GM10266 (cell line): Measurements from ENCODE around the gene PTPN7.
A peak's percentile ranks its signal among the peaks of the same experiment; 100 is the strongest.
"Not testable (repeated sequence)": the region's sequence is repeated elsewhere in the genome, so short reads cannot be mapped to it uniquely, and the experiment has no call there.

ENCODE experiments used
- DNase-seq: peaks from one replicate; pipeline ENCODE4 v3.0.0; 2012; ENCODE audit errors: extremely low spot score
- CTCF ChIP-seq: IDR thresholded peaks from 2 replicates; pipeline ENCODE4 v1.5.1; 2012; ENCODE audit warnings: mild to moderate bottlenecking, low read depth; ENCODE audit not compliant: control insufficient read depth, insufficient read depth; ENCODE audit errors: missing control alignments

PTPN7 gene

GRCh38 chr1:202168861-202169260 lies 8.5 kb upstream of the PTPN7 start:
- DNase-seq, result no peak
- TF ChIP-seq CTCF, result no peak

GRCh38 chr1:202167708-202168415 lies 7.5 kb upstream of the PTPN7 start:
- no peak for TF ChIP-seq CTCF
- no peak for DNase-seq

- not testable (repeated sequence) for DNase-seq
Observed at GRCh38 chr1:202167054-202167453, 6.7 kb upstream of the PTPN7 start.

GRCh38 chr1:202165942-202166843 lies 5.8 kb upstream of the PTPN7 start:
- no peak for TF ChIP-seq CTCF
- no peak for DNase-seq

- DNase-seq, result no peak
- no peak for TF ChIP-seq CTCF
Observed at GRCh38 chr1:202165267-202165941, 5.0 kb upstream of the PTPN7 start.

- DNase-seq, result peak; percentile 84
- no peak for TF ChIP-seq CTCF
Observed at GRCh38 chr1:202164271-202165037, 4.1 kb upstream of the PTPN7 start.
